22Rv1 (cell line): ENCODE measurements around the gene AFF1.

Experiments
- ZFX ChIP-seq: fragments of 450-650 bp; IDR thresholded peaks from 2 replicates; pipeline ENCODE4 v1.6.1; 2017; ENCODE audit warnings: antibody characterized with exemption, borderline replicate concordance
- TF ChIP-seq, protein P1 (sequence below): fragments of 450-650 bp; IDR thresholded peaks from 2 replicates; pipeline ENCODE4 v1.5.1; 2017; ENCODE audit warnings: mild to moderate bottlenecking

DNA sequence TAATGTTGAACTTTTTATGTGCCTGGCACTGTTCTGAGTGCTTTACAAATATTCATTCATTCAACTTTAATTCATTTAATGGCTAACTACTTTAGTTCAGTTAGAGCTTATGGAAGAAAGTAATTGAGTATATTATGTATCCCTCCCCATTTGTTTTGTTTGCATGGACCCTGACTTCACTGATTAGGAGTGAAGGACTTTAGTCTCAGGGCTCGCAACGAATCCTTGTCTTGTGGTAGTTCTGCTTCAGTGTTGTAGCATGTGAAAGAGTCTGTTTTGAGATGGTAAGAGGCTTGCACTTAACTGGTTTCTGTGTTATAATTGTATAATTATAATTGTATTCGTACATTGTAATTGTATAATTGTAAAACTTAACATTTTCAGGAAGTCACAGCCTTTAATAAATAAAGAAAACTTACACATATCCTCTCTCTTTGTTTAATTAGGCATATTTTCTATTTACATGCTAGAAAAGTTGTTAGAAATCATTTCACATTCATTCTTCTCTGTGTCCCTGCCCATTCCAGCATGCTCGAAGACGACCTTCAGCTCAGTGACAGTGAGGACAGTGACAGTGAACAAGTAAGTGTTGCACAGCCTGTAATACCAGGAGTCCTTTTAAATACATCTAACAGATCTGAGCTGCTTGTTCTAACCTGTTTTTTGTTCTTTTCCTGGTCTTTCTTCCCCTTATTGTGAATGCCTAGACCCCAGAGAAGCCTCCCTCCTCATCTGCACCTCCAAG lies 170.5 kb downstream of the AFF1 start:
- TF ChIP-seq, protein P1, sequence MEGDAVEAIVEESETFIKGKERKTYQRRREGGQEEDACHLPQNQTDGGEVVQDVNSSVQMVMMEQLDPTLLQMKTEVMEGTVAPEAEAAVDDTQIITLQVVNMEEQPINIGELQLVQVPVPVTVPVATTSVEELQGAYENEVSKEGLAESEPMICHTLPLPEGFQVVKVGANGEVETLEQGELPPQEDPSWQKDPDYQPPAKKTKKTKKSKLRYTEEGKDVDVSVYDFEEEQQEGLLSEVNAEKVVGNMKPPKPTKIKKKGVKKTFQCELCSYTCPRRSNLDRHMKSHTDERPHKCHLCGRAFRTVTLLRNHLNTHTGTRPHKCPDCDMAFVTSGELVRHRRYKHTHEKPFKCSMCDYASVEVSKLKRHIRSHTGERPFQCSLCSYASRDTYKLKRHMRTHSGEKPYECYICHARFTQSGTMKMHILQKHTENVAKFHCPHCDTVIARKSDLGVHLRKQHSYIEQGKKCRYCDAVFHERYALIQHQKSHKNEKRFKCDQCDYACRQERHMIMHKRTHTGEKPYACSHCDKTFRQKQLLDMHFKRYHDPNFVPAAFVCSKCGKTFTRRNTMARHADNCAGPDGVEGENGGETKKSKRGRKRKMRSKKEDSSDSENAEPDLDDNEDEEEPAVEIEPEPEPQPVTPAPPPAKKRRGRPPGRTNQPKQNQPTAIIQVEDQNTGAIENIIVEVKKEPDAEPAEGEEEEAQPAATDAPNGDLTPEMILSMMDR: no peak
- no peak for TF ChIP-seq ZFX
